22Rv1 (cell line): ENCODE data around the gene AKAP6.
A peak's percentile ranks its signal among the peaks of the same experiment; 100 is the strongest.

Experiments used
- H3K27ac ChIP-seq: fragments of 450-650 bp; 2 replicates; pipeline ENCODE4 v1.5.1; 2017
- CTCF ChIP-seq: fragments of 450-650 bp; IDR thresholded peaks from 2 replicates; pipeline ENCODE4 v1.5.1; 2017; ENCODE audit warnings: mild to moderate bottlenecking
- ZFX ChIP-seq: fragments of 450-650 bp; IDR thresholded peaks from 2 replicates; pipeline ENCODE4 v1.6.1; 2017; ENCODE audit warnings: antibody characterized with exemption, borderline replicate concordance

Gene AKAP6

GRCh38 chr14:32559048-32559447, 229.9 kb downstream of the AKAP6 start:
- TF ChIP-seq CTCF, result no peak
- no peak for TF ChIP-seq ZFX

DNA sequence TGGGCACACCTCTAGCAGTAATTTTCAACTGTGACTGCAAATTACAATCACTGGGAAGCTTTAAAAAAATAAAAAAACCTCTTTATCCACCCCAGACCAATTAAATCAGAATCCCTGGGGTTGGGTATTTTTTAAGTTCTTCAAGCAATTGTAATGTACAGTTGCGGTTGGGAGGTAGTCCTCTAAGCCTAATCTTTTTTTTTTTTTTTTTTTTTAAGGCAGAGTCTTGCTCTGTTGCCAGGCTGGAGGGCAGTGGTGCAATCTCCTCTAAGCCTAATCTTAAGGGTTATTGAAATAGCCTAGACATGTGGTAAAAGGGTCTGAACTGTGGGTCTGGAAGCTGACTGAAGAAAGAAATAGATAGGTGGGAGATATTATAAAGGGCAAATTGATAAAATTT, 230.5 kb downstream of the AKAP6 start:
- TF ChIP-seq ZFX, result no peak
- TF ChIP-seq CTCF, result no peak
- H3K27ac ChIP-seq, result no peak overlapping the region

More at GRCh38 chr14:32559048-32559447, 229.9 kb downstream of the AKAP6 start:
- no peak overlapping the region for H3K27ac ChIP-seq

DNA sequence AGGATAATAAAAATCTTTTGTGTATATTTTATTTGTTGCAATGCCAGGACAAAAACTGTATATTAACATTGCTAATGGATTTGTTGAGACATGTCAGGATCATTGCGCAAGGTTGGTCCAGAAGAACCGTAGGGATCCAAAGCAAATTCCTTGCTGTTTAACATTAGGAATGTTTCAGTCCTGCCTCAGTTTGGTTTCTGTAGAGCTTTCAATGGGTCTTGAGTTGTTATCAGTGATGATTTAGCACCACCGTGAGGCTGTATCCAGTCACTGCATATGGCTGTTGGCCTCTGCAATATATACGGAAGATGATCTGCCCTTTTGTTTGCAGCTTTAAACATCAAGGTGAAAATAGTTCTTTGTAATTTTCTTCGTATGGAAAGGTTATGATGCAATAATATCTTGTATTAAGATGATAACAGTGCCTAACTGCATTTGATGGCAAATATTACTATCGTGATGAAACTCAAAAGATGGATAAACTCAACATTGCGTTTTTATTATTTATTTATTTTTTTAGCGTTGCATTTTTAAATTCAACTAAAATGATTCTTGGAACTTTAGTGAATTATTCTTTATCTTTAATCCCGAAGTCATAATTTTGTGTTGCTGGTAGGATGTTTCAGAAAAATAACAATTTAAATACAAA, 231.2 kb downstream of the AKAP6 start:
- no peak overlapping the region for H3K27ac ChIP-seq
- no peak for TF ChIP-seq ZFX
- peak; percentile 86 for TF ChIP-seq CTCF

GRCh38 chr14:32561520-32561919, 232.4 kb downstream of the AKAP6 start:
- no peak for TF ChIP-seq CTCF
- no peak for TF ChIP-seq ZFX
- H3K27ac ChIP-seq, result no peak overlapping the region

DNA sequence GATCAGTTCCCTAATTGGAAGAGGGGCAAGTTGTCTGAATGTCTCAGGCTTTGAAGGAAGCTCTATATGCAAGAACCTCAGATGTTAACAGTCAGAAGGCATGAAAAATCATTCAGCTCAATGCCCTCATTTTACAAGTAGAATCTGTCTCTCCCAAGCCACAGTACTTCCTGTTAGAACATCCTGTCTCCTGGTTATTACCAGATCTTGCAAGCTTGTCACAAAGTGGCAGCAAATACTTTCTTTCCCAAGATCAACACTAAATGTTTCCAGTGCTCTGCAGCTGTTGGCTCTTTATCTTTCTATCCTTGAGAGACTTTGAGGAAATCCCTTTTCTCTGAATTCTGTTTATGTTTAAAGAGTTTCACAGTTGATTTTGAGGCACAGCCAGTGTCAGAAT, 235.5 kb downstream of the AKAP6 start:
- H3K27ac ChIP-seq, result no peak overlapping the region
- no peak for TF ChIP-seq CTCF

DNA sequence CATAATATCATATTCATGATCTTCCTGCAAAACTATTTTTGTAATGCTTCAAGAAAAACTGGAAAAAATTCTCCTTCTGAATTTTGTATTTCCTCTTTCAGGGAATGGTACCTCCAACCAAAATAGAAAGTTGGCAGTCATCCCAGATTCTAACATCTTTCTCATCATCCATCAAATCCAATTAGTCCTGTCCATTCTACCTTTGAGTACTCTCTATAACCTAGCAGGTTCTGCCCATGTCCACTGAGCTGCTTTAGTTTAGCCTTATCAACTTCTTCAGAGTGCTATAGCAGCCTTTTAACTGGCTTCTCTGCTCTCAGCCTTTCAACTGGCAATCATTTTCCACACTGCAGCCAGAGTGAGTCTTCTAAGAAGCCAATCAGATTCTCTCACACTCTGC, 236.2 kb downstream of the AKAP6 start:
- no peak for TF ChIP-seq ZFX
- no peak for TF ChIP-seq CTCF
- no peak overlapping the region for H3K27ac ChIP-seq

DNA sequence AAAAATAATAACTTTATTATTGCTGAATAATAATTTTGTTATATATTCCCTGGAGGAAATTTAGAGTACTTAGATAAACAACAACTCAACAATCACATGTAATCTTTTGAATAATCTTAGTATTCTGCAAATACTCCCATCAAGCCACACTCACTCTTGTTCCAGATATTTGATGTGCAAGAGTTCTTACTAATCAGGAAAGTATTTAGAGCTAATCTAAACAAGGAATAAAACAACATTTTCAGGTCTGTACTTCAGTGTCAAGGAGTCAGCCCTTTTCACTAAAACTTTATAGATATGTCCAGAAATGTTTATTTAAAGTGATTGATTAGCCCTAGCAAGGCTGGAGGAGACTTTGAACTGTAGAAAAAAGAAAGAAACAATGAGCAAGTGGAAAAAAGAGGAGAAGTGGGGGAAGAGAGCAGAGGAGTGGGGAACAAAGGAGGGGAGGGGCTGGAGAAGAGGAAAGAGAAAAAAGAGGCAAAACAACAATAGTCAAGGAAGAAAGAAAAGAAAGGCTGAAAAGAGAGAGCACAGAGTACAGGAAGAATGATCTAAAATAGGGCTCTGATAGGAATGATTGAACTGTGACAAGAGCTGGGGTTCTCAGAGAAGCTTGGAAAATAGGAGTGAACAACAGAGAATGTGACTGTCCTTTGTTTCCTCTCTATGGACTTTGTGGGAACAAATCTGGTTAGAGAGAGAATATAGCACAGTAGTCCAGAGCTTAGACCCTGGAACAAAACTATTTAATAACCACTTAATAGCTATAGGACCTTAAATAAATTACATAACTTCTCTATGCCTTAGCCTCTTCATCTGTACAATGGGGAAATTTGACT, 238.7 kb downstream of the AKAP6 start:
- TF ChIP-seq ZFX (no peak), CTCF (no peak)
- no peak overlapping the region for H3K27ac ChIP-seq
